ENCODE data around the gene ZNF524.

ZNF524 gene

GRCh38 chr19:55643887-55644176, 43.7 kb downstream of the ZNF524 start:
- no peak for DNase-seq

- DNase-seq = no peak
These were observed 44.2 kb downstream of the ZNF524 start for GRCh38 chr19:55644191-55644833.

GRCh38 chr19:55644842-55645511, 44.9 kb downstream of the ZNF524 start:
- DNase-seq = no peak

GRCh38 chr19:55645512-55645881, 45.4 kb downstream of the ZNF524 start:
- no peak for DNase-seq

- DNase-seq = no peak
These were observed 47.0 kb downstream of the ZNF524 start for GRCh38 chr19:55646889-55647731.

GRCh38 chr19:55647732-55648584, 47.9 kb downstream of the ZNF524 start, which contains the start of gene CCDC106:
Gene CCDC106, plus strand, starts transcription at chr19:55648212. Its CDS starts 835 bp downstream, at chr19:55649047.
- DNase-seq = peak; percentile 30

GRCh38 chr19:55648585-55649267, 48.6 kb downstream of the ZNF524 start:
- no peak for DNase-seq

GRCh38 chr19:55649268-55650125, 49.4 kb downstream of the ZNF524 start:
- no peak for DNase-seq

GRCh38 chr19:55650126-55650557, 50.1 kb downstream of the ZNF524 start:
- DNase-seq = no peak

GRCh38 chr19:55650602-55651230, 50.6 kb downstream of the ZNF524 start:
- no peak for DNase-seq

- DNase-seq = no peak
These were observed 51.1 kb downstream of the ZNF524 start for GRCh38 chr19:55651236-55651635.

- DNase-seq = no peak
These were observed 52.4 kb downstream of the ZNF524 start for GRCh38 chr19:55652311-55653128.

All from central memory CD4-positive, alpha-beta T cell (primary cell).